Measurements from ENCODE around the gene CDNF.
"Not testable (repeated sequence)": the region's sequence is repeated elsewhere in the genome, so short reads cannot be mapped to it uniquely, and the experiment has no call there.

The CDNF gene

DNA sequence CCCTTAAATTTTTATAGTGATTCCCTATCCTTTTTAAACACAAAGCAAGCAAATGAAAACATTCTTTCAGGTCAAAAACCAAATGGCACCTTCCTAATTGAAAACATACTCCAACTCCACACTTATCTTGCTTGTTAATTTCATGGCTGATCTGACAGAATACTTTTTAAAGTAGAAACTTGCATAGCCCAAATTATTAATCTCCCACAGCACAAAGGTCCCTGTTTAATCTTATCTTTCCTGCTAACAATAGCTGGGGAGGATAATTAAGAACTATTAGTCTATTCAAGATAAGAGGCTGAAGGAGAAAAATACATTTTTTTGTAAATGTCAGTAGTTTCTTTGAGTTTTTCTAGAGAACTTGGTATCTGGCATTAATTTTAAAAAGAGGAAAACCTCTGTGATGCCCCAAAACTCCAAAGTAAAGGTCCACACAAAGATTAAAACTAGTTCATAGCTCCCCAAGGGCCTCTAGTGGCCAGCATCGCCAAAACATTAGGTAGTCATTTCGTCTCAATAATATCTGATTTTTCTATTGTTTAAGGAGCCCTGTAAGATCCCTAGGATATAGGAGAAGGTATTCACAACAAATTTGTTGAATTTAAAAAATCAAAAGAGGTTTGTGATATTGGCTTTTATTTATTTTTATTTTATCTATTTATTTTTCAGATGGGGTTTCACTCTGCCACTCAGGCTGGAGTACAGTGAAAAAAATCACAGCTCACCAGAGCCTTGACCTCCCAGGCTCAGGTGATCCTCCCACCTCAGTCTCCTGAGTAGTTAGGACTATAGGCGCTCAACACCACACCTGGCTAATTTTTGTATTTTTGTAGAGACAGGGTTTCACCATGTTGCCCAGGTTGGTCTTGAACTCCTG, 14.7 kb downstream of the CDNF start:
- Histone ChIP-seq H3K9me3 (ENCODE audit: severe bottlenecking) (no peaks in the 10 kb centered on the region), H3K27ac (ENCODE audit: poor library complexity, severe bottlenecking) (no peak overlapping the region), H3K36me3 (ENCODE audit: low read depth) (no peaks in the 10 kb centered on the region), H3K27me3 (ENCODE audit: insufficient read depth, poor library complexity, severe bottlenecking) (no peaks in the 10 kb centered on the region), H3K4me1 (ENCODE audit: insufficient read depth, poor library complexity, severe bottlenecking) (peaks cover 12% of the 10 kb centered on the region), H3K4me3 (ENCODE audit: severe bottlenecking) (no peak overlapping the region)
- ATAC-seq (ENCODE audit: low read depth) (peak; percentile 57; the same call in 2 of the 3 replicates), DNase-seq (ENCODE audit: low spot score) (no peak)
- TF ChIP-seq, protein P1, sequence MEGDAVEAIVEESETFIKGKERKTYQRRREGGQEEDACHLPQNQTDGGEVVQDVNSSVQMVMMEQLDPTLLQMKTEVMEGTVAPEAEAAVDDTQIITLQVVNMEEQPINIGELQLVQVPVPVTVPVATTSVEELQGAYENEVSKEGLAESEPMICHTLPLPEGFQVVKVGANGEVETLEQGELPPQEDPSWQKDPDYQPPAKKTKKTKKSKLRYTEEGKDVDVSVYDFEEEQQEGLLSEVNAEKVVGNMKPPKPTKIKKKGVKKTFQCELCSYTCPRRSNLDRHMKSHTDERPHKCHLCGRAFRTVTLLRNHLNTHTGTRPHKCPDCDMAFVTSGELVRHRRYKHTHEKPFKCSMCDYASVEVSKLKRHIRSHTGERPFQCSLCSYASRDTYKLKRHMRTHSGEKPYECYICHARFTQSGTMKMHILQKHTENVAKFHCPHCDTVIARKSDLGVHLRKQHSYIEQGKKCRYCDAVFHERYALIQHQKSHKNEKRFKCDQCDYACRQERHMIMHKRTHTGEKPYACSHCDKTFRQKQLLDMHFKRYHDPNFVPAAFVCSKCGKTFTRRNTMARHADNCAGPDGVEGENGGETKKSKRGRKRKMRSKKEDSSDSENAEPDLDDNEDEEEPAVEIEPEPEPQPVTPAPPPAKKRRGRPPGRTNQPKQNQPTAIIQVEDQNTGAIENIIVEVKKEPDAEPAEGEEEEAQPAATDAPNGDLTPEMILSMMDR (IDR thresholded peaks at IDR 0.05; ENCODE audit: poor library complexity, severe bottlenecking) = peak; percentile 91

DNA sequence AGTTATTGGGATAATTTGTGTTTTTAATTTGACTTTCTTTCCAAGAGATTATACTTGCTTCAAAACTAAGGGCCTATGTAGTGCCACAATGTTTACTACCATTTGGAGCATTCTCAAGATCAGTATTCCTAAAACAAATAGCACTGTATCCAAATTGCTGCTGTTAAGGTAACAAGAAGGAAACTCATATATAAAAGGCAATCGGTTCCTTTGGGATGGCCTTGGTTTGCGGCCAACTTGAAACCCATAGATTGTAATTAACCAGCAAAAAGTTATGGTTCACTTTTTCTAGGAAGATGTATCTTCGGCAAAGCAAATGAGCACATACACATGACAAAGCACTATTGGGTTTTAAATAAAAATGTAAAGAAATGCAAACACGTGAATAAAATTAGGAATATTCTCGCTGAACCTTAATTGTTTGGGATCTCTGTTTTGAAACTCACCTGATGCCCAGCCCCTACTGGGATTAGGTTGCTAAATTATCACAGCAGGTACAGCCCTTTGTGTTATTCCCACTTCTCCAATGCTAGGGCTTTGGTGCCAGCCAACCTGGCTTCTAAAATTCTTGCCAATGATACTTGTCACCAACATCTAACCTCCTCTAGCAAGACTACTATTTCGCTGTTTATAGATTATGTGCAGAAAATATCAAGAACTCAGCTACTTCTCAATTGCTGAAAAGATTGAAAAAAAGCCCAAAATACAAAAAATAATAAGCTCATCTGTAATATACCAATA, 16.0 kb downstream of the CDNF start:
- TF ChIP-seq, protein P1 (IDR thresholded peaks at IDR 0.05; ENCODE audit: poor library complexity, severe bottlenecking) = no peak
- Histone ChIP-seq H3K27me3 (ENCODE audit: insufficient read depth, poor library complexity, severe bottlenecking) (no peaks in the 10 kb centered on the region), H3K4me1 (ENCODE audit: insufficient read depth, poor library complexity, severe bottlenecking) (peaks cover 12% of the 10 kb centered on the region), H3K27ac (ENCODE audit: poor library complexity, severe bottlenecking) (no peak overlapping the region), H3K36me3 (ENCODE audit: low read depth) (no peaks in the 10 kb centered on the region), H3K9me3 (ENCODE audit: severe bottlenecking) (no peaks in the 10 kb centered on the region), H3K4me3 (ENCODE audit: severe bottlenecking) (no peak overlapping the region)
- no peak for ATAC-seq (ENCODE audit: low read depth)
- DNase-seq (ENCODE audit: low spot score) = no peak

DNA sequence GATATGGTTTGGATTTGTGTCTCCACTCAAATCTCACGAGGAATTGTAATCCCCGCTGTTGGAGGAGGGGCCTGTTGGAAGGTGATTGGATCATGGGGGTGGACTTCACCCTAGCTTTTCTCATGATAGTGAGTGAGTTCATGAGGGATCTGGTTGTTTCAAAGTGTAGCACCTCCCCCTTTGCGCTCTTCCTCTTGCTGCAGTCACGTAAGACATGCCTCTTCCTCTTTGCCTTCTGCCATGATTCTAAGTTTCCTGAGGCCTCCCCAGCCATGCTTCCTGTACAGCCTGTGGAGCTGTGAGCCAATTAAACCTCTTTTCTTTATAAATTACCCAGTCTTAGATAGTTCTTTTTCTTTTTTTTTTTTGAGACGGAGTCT, 17.1 kb downstream of the CDNF start:
- Histone ChIP-seq H3K4me1 (ENCODE audit: insufficient read depth, poor library complexity, severe bottlenecking) (peaks cover 12% of the 10 kb centered on the region), H3K36me3 (ENCODE audit: low read depth) (no peaks in the 10 kb centered on the region), H3K27ac (ENCODE audit: poor library complexity, severe bottlenecking) (peak overlapping the region; percentile 23), H3K9me3 (ENCODE audit: severe bottlenecking) (no peaks in the 10 kb centered on the region), H3K27me3 (ENCODE audit: insufficient read depth, poor library complexity, severe bottlenecking) (no peaks in the 10 kb centered on the region), H3K4me3 (ENCODE audit: severe bottlenecking) (no peak overlapping the region)
- ATAC-seq (ENCODE audit: low read depth) = no peak
- DNase-seq (ENCODE audit: low spot score) = no peak
- TF ChIP-seq, protein P1 (IDR thresholded peaks at IDR 0.05; ENCODE audit: poor library complexity, severe bottlenecking) = no peak

DNA sequence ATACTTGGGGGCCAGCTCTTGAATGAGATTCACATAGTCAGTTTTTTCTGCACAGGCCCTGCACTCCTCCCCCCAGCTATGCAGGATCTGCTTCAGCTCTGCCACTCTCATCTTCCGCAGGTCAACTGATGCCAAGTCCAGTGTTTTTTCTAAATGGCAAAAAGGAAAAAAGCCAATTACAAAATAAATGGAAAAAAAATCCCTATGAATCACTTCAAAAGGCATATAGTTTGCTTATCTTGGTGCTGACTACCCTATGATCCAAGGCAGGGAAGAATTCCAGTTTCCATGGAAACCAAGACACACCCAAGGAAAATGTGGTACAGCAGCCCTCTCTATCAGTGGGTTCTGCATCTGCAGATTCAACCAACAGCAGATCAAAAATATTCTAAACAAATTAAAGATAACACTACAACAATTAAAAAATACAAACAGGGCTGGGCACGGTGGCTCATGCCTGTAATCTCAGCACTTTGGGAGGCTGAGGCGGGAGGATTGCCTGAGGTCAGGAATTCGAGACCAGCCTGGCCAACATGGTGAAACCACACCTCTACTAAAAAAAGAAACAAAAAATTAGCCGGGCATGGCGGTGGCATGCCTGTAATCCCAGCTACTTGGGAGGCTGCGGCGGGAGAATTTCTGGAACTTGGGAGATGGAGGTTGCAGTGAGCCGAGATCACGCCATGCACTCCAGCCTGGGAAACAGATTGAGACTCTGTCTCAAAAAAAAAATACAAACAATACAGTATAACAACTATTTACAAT, 17.6 kb downstream of the CDNF start:
- TF ChIP-seq, protein P1 (IDR thresholded peaks at IDR 0.05; ENCODE audit: poor library complexity, severe bottlenecking) = peak; percentile 44
- Histone ChIP-seq H3K27me3 (ENCODE audit: insufficient read depth, poor library complexity, severe bottlenecking) (no peaks in the 10 kb centered on the region), H3K27ac (ENCODE audit: poor library complexity, severe bottlenecking) (peak overlapping the region; percentile 23), H3K4me3 (ENCODE audit: severe bottlenecking) (no peak overlapping the region), H3K4me1 (ENCODE audit: insufficient read depth, poor library complexity, severe bottlenecking) (peaks cover 12% of the 10 kb centered on the region), H3K36me3 (ENCODE audit: low read depth) (no peaks in the 10 kb centered on the region), H3K9me3 (ENCODE audit: severe bottlenecking) (no peaks in the 10 kb centered on the region)
- DNase-seq (ENCODE audit: low spot score) (no peak), ATAC-seq (ENCODE audit: low read depth) (peak; percentile 99)

DNA sequence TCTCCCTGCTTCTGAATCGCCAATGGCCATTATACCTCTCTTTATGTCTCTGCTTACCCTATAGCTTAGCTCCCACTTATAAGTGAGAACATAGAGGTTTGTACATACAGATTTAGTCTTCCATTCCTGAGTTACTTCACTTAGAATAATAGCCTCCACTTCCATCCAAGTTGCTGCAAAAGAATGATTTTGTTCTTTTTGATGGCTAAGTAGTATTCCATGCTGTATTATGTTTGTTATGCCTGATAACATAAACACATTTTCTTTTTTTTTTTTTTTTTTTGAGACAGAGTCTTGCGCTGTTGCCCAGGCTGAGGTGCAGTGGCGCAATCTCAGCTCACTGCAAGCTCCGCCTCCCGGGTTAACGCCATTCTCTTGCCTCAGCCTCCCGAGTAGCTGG, 21.1 kb downstream of the CDNF start:
- peaks cover 12% of the 10 kb centered on the region for H3K4me1 ChIP-seq (ENCODE audit: insufficient read depth, poor library complexity, severe bottlenecking)
- not testable (repeated sequence) for H3K9me3 ChIP-seq (ENCODE audit: severe bottlenecking); H3K4me3 ChIP-seq (ENCODE audit: severe bottlenecking); DNase-seq (ENCODE audit: low spot score); H3K36me3 ChIP-seq (ENCODE audit: low read depth); H3K27ac ChIP-seq (ENCODE audit: poor library complexity, severe bottlenecking); ATAC-seq (ENCODE audit: low read depth); H3K27me3 ChIP-seq (ENCODE audit: insufficient read depth, poor library complexity, severe bottlenecking)
